Measurements from ENCODE around the gene CDO1.

CDO1 gene

GRCh38 chr5:115785381-115786065 lies 30.9 kb downstream of the CDO1 start:
- DNase-seq (ENCODE audit: low spot score) = no peak

- no peak for DNase-seq (ENCODE audit: low spot score)
Measured at GRCh38 chr5:115778417-115778816, 38.0 kb downstream of the CDO1 start.

GRCh38 chr5:115776989-115777388 lies 39.5 kb downstream of the CDO1 start:
- DNase-seq (ENCODE audit: low spot score) = no peak

- no peak for DNase-seq (ENCODE audit: low spot score)
Measured at GRCh38 chr5:115775999-115776398, 40.5 kb downstream of the CDO1 start.

- DNase-seq (ENCODE audit: low spot score) = no peak
Measured at GRCh38 chr5:115774684-115775083, 41.8 kb downstream of the CDO1 start.

GRCh38 chr5:115772731-115773475 lies 43.6 kb downstream of the CDO1 start:
- DNase-seq (ENCODE audit: low spot score) = no peak

- no peak for DNase-seq (ENCODE audit: low spot score)
Measured at GRCh38 chr5:115770466-115770865, 46.0 kb downstream of the CDO1 start.

- DNase-seq (ENCODE audit: low spot score) = no peak
Measured at GRCh38 chr5:115767424-115767823, 49.0 kb downstream of the CDO1 start.

- DNase-seq (ENCODE audit: low spot score) = no peak
Measured at GRCh38 chr5:115766608-115767007, 49.9 kb downstream of the CDO1 start.

GRCh38 chr5:115758356-115758755 lies 58.1 kb downstream of the CDO1 start:
- no peak for DNase-seq (ENCODE audit: low spot score)

GRCh38 chr5:115755675-115756074 lies 60.8 kb downstream of the CDO1 start:
- DNase-seq (ENCODE audit: low spot score) = no peak

Measured in hepatic stellate cell (primary cell).